NCI-H748 treated with DMSO at 0.1 percent for 48 hours (cell line): ENCODE data around the gene DRAXIN.

ENCODE experiments used
- DNase-seq: peaks from one replicate; lab custom pipeline; 2025; lab: John Stamatoyannopoulos, UW

The DRAXIN gene, protein sequence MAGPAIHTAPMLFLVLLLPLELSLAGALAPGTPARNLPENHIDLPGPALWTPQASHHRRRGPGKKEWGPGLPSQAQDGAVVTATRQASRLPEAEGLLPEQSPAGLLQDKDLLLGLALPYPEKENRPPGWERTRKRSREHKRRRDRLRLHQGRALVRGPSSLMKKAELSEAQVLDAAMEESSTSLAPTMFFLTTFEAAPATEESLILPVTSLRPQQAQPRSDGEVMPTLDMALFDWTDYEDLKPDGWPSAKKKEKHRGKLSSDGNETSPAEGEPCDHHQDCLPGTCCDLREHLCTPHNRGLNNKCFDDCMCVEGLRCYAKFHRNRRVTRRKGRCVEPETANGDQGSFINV

DNA sequence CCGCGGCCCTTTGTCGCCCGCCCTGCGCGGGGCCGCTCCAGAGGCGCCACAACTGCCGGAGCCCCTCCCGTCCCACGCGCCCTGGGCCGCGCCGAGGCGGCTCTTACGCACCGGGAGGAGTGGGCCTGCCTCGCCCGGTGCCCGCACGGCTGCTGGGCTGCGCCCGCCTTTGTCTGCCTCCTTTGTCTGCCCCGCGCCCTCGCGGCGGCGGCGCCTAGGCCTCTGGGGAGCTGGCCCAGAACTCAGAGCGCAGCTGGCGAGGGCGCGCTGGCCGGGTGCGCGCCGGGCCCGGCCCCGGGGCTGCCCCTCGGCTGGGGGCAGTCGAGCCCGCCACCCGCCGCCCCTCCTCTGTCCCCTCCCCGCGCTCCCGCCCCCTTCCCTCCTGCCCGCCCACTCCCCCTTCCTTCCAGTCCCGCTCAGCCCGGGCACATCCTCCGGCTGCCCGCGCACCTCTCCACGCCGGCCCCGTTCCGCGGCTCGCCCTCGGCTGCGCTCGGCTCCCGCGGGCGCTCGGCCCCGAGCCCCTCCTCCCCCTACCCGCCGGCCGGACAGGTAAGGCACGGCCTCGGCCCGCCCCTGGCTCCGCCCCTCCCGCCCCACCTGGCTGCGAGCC, at the start of gene DRAXIN:
TSS of gene DRAXIN (plus strand) at position 409 of the 613 bp plus-strand sequence. CDS start 14,549 bp downstream, outside the sequence.
- peak; percentile 24 for DNase-seq

DNA sequence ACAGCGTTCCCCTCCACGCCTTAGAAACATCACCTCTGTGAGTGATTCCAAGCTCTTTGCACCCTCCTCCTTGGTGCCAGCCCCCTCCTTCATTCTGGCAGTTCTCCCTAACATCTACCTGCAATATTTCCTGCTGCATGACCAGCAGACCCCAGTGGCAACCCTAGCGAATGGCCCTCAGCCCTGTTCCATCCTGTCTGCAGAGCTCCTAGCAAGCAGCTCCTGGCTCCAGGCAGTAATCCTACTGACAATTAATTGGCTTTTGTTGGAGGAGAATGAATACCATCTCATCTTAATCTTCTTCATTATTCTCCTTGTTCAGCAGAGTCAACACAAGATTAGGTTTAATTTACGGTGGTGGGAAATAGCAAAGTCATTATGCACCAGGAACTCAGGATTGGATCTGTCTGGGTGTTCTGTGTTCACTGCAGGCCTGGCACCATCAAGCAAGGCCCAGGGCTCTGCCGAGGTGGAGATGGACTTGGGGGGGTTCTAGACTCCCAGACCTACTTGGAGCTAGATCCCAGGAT, 49.7 kb upstream of the DRAXIN start:
- no peak for DNase-seq

DNA sequence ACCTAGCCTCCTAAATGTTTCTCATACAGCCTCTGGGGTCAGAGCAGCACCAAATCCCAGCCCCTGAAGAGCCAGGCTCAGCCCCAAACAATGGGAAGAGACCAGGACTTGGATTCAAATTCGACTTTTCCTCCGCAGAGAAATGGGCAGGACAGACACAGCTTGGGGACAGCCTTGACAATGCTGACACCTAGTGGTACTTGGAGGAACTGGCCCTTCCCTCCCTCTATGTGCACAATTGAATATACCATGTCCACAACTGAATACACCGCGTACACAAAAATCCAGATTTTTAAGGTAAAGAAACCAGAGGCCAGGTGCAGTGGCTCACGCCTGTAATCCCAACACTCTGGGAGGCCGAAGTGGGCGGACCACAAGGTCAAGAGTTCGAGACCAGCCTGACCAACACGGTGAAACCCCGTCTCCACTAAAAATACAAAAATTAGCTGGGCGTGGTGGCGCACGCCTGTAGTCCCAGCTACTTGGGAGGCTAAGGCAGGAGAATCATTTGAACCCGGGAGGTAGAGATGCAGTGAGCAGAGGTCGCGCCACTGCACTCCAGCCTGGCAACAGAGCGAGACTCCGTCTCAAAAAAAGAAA, 49.0 kb upstream of the DRAXIN start:
- peak; percentile 22 for DNase-seq

DNA sequence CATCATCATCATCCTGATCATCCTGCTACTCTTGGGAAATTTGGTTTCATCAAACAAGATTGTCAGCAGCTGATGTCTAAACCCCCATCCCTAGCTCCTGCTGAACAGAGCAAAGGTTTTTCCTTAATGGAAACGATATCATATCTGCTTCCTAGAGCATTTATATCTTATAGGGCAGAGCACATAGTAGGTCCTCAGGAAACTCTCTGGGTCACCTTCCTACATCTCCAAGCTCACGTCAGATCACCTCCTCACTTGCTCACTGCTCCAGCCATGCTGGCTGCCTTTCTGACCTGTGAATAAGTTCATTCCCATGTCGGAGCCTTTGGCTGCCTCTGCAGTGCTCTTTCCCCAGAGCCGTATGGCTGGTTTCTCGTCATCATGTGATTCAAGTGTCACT, 47.7 kb upstream of the DRAXIN start:
- no peak for DNase-seq

DNA sequence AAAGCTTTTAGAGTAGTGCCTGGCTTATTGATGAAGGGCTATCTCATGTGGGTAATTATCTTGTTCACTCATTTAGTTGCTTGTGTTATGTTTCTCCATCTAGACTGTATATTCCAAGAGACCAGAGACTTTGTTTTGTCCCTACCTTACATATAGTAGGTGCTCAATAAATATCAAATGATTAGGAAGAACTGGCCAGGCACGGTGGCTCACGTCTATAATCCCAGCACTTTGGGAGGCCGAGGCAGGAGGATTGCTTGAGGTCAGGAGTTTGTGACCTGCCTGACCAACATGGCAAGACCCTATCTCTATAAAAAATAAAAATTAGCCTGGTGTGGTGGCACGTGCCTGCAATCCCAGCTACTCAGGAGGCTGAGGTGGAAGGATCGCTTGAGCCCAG, 46.2 kb upstream of the DRAXIN start:
- DNase-seq = no peak

DNA sequence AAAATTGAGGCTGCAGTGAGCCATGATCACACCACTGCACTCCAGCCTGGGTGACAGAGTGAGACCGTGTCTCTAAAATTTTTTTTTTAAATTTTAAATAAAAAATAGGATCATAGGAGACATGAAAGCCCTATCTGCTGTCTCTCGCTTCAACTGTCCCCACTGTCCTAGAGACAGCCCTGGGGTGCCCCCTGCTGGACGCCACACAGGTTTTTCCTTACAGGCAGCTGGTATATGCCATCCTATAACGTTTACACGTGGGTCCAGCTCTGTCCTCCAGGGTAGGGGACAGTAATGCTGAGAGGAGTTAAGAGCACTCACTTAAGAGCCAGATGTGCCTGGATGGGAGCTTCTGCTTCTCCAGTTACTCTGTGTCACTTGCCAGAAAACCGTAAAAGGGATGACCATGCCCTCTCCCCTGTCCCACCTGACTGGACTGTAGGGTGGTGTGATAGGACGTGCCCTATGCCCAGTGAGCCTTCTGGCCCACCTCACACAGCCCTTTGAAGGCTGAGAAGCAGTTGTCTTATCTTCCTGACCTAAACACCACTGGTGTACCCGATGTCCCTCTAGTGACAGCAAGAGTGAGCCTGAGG, 45.7 kb upstream of the DRAXIN start:
- DNase-seq = peak; percentile 47

DNA sequence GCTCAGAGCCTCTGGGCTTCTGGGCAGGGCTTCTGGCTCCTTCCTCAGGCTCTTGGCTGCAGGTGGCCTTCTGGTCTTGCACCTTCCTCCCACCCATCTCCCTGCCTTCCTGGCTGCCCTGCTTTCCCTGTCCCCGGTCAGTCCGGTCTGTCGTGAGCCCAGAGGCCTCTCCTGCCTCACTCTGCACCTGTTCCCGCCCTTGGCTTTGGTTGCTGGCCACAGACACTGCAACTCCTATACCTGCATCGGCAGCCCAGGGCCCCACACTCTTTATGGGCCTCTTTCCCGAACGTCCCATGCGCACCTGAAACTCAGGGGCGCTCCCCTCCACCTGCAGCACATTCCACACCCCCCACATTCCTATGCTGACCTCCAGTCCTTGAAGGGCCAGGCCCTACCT, 45.2 kb upstream of the DRAXIN start:
- DNase-seq = no peak

DNA sequence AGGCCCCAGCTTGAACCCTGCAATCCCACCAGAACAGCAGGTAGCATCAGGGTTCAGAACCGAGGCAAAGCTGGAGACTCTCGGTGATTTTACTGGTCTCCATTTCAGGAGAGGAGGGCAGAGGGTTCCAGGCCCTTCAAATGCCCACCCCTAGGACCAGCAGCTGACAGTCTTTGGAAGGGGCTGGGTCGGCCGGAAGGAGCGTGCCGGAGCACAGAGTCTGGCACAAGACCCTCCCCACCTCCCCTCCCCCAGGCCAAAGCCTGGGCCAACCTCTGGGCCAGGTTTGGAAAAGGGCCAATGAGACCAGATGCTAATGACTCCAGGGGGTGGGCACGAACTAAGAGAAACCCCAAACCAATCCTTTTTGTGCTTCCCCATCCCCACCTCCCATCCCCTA, 44.2 kb upstream of the DRAXIN start:
- DNase-seq = no peak

DNA sequence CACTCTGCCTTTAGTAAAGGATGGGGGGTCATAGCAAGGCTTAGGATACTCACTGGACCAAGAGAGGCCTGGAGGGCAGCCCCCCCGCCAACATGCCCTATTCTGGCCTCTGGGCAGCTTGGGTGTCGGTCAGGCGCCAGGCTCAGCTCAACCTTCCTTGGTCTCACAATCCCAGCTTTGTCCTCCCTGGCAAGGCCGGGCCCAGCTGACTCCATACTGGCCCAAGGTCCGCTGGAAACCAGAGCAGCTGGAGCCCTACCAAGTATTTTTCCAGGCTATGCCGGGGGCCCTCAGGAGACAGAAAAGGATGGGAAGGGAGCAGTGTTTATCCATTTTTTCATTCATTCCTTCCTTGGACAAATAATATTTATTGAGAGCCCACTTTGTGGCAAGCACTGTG, 43.5 kb upstream of the DRAXIN start:
- DNase-seq = no peak

DNA sequence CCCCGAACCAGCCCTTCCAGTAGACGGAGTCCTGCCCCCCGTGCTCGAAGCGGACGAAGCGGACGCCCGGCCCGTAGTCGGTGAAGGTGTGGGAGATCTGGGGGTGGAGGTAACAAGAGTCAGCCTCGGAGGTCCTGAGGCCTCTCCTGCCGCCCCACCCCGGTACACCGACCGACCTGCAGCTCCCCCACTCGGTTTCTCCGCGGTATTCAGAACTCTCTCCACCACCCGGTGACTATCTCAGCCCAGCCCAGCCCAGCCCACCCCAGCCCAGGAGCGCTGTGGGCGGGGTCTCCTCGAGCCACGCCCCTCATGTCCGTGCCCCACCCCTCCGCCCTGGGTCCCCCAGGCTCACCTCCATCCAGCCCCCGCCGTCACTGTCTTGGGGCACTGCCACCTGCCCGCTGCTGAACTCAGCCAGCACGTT, 42.8 kb upstream of the DRAXIN start:
- DNase-seq = no peak

DNA sequence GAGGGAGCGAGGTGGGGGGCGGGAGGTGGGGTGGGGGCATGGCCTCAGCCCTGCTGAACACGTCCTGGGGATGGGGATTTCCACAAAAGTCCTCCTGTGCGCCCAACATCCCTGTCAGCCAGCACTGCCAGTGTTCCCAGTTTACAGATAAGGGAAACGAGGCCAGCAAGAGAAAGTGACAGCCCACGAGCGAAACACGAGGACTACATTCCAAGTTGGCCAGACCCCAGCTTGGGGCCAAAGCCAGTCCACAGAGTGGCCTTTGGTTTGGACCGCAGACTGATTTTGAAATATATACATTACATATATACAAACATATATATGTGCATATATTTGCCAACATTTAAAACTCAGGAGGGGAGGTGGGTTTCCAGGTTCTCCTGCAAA, 42.3 kb upstream of the DRAXIN start:
- DNase-seq = no peak

DNA sequence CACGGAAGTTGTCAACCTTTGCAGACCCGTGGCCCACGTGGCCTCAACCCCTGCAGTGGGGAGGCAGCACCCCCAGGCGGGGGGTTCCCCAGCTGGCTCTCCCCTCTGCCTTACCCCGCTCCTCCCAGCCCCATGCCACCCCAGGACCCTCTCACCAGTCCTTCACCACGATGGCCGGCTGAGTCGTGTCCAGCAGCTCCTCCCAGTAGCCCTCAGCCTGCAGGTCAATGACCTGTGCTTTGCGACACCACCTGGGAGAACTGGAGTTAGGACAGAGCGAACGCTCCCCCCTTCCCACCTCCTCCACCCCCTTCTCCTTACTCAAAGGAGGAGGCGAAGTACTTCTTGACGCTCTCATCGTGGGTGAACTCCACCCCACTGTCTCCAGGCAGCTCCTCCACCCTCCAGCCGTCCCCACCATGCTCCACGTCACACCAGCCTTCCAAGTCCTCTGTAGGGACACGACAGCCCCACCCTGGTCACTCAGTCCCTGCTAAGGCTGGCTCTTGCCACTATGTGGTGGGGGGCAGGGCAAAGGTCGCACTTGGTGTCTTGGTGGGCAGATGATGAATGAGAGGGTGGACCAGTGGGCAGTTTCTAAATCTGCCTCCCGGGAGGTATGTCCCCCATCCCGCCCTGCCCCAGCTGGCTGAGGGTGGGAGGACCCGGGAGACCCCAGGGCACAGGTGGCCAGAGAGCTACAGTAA, 41.7 kb upstream of the DRAXIN start:
- DNase-seq = no peak

DNA sequence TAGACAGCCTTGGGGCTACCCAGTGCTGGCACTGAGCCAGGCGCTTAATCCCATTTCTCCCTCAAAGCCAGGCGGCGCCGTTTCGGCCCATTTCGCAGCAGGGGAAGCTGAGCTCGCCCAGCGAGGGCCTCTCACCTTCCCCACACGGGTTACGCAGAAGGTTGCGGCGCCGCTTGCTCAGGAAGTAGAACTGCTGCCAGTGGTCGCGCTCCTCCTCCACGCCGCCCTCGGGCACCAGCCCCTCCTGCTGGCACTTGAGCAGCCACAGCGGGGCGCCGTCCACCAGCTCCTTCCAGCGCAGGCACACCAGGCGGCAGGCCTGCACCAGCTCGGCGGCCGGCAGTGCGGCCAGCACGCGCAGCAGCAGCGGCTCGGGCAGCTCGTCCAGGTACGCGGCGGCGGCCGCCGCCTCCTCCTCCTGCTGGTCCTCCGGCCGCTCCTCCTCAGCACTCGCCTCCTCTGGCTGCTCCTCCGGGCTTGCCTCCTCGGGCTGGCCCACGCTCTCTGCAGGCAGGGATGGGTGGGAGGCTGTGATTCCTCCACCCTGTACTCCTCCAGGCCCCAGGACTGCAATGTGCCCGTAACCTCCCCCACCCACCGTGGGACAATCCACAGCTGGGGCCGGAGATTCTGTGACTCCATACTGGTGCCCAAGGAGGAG, 41.0 kb upstream of the DRAXIN start:
- DNase-seq = peak; percentile 42

DNA sequence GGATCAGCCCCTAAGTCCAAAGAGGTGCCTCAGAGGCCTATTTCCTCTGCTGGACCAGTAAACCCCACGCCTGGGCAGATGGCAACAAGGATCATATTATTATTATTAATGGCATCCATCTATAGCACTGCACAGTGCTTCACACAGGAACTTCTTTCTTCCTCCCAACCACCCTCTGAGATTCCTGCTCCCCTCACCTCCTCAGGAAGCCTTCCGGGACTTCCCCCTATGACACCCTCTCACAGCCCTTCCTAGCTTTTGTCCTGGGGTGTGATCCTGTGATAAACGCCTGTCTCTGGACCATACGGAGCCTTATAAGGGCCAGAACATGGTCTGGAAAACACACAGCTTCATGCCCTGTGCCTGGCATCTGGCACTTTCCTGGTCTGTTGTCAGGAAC, 40.5 kb upstream of the DRAXIN start:
- no peak for DNase-seq

DNA sequence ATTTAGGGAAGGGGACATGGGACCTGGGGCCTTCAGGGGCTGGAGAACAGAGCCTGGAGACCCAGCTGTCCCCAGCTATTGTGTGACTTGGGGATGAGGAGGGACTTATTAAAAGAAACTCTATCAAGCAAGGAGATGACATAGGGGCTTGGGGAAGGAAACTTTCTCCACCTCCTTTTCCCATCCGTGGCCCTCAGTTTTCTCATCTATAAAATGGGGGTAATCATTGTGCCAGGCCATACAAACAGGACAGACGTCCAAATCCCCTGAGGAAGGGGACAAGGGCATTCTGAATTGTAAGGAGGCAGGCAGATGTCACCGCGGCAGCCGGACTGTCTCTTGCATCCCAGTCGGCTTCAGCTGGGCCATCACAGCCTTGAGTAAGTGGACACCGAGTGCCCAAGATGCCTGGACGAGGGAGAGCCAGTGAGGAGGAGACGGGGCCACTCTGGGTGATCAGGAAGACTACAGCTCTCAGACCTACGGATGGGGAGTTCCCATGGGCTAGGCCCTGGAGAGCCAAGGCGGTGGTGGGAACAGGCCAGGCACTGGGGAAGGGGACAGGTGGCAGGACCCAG, 39.2 kb upstream of the DRAXIN start:
- no peak for DNase-seq

DNA sequence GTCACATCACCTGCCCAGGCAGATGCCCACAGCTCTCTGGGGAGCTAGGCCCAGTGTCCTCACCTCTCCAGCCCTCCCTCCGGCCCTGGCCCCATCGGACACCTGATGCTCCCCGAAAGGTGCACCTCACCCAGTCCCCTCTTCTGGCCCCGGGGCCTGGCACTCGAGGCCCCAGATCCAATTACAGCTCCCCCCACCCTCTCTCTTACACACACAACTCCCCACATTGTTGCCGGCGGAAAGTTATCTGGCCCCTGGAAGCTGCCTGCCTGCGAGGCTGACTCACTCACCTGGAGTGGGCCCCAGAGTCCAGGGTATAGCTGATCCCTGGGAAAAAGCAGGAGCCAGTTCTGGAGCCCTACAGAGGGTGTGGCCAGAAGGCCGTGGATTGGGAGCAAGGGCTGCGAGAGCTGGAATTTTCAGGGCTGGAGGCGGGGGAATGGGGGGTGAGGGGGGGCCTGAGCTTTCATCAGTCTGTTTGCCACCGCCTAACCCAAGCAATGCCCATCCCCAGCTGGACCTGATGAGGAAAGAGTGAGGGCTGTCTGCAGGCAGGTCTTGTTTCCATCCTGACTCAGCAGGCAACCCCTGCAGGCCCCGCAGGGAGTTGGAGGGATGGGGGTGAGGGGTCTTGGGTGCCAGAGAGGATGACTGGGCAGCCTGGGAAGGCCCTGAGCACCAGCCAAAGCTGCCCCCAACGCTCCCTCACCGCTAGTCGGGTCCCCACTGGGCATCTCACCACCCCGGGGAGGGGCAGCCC, 38.2 kb upstream of the DRAXIN start:
- DNase-seq = no peak

DNA sequence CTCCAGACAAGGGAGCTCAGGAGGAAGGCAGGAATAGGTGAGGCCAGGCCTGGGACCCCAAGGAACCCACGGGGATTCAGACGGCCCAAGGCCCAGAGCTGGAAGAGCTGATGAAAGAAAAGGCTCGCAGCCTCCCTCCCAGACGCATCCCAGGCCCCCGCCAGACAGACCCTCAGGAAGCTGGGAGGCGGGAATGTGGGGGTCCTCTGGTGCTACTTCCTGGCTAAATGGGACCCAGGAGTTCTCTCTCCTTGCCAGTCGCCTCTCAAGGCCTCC, 37.7 kb upstream of the DRAXIN start:
- DNase-seq = no peak

DNA sequence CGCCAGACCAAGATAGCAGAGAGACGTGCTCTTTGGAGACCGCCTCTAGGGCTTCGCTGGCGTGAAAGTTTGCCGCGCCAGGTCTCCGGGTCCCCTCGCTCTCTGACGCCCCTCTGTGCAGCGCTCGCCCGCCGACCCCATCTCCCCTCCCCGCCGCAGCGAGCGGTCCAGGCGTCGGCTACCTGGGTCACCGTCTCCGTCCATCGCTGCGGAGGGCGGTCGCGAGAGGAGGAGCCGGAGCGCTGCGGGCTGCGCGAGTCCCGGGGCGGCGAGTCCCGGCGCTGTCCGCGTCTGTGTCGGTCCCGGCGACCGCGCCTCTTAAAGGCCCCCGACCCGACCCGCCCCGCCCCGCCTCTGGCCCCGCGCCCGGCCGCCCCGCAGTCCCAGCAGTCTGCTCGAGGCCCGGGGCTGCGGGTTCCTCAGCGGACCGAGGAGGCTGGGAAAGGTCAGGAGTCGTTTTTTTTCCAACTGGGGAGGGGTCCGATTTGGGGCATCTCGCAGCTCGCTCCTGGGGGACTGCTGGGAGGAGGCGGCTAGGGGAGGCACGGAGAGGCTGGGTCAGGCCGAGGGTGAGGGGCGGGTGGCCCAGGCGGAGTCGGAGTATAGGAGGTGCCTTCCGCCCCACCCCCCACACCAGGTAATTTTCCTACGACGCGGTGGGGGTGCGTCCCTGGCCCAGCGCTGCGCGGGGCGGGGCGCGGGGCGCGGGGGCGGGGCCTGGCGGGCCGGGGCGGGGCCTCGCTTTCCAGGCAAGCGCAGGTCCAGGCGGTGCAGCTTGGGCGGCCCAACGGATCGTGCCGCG, 37.2 kb upstream of the DRAXIN start, which contains the start of the genes FBXO2 and FBXO44:
TSS of gene FBXO2 (minus strand) at position 293 of the 802 bp plus-strand sequence. CDS start at position 204, 89 bp downstream.
TSS of gene FBXO44 (plus strand) at position 741 of the 802 bp plus-strand sequence. CDS start 959 bp downstream, outside the sequence.
- no peak for DNase-seq
